GM13976 (cell line): ENCODE measurements around the gene RAD51B.

Experiments used
- DNase-seq: peaks from one replicate; pipeline ENCODE4 v3.0.0; 2012; ENCODE audit warnings: low spot score
- in situ Hi-C: fragments of 300-500 bp; cut with MboI; formaldehyde crosslinking; loops from one replicate; pipeline ENCODE4 v1.12.0; 2022; ENCODE audit warnings: low sequenced_read_pairs, mixed read lengths, inconsistent platforms; ENCODE audit not compliant: unreplicated experiment
- TF ChIP-seq, protein P1 (sequence below): IDR thresholded peaks from 2 replicates; pipeline ENCODE4 v1.5.1; 2012; ENCODE audit warnings: borderline replicate concordance, mild to moderate bottlenecking; ENCODE audit not compliant: insufficient read depth; ENCODE audit errors: extremely low read depth, missing control alignments, control extremely low read depth

The RAD51B gene

DNA sequence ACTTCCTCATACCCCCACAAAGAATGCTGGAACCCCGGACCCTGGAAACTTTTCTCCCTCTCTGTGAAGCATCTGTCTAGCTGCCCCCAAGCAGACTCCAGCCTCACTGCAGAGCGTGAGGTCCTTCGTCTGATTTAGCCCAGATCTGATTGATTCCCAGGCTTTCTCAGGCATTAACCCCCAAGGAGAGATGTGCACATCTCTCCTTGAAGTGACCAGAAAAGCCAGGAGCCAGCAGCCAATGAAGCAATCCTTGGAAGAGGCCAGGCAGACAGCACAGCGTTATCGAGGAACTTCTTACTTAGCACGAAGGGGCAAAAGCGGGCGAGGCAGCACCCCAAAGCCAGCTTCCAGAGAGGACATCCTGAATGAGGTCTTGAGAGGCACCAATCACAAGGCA is 872.6 kb downstream of the RAD51B start:
- TF ChIP-seq, protein P1, sequence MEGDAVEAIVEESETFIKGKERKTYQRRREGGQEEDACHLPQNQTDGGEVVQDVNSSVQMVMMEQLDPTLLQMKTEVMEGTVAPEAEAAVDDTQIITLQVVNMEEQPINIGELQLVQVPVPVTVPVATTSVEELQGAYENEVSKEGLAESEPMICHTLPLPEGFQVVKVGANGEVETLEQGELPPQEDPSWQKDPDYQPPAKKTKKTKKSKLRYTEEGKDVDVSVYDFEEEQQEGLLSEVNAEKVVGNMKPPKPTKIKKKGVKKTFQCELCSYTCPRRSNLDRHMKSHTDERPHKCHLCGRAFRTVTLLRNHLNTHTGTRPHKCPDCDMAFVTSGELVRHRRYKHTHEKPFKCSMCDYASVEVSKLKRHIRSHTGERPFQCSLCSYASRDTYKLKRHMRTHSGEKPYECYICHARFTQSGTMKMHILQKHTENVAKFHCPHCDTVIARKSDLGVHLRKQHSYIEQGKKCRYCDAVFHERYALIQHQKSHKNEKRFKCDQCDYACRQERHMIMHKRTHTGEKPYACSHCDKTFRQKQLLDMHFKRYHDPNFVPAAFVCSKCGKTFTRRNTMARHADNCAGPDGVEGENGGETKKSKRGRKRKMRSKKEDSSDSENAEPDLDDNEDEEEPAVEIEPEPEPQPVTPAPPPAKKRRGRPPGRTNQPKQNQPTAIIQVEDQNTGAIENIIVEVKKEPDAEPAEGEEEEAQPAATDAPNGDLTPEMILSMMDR, result no peak
- in situ Hi-C loops, result no loop called here
- no peak for DNase-seq

DNA sequence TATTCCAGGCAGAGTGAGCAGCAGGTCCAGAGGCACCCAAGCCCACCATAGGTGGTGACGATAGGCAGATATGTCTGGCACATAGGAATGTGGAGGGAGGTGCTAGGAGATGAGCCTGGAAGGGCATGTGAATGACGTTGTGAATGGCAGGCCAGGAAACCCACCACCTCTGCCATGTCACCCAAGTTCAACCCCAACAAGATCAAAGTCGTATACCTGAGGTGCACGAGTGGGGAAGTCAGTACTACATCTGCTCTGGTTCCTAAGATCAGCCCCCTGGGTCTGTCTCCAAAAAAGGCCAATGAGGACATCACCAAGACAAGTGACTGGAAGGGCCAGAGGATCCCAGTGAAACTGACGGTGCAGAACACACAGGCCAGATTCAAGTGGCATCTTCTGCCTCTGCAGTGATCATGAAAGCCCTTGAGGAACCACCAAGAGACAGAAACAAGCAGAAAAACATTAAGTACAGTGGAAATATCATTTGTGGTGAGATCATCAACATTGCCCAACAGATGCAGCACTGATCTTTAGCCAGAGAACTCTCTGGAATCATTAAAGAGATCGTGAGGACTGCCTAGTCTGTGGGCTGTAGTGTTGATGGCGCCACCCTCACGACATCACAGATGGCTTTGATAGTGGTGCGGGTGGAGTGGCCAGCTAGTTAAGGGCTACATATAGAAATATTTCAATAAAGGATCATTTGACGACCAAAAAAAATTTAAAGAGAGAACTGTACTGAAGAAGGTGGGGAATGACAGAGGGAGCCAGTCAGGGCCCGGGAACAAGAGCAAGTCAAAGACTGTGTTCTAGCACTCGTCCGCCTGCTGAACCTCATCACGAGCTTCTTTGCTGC is 873.6 kb downstream of the RAD51B start:
- TF ChIP-seq, protein P1, result no peak
- in situ Hi-C loops, result no loop called here
- no peak for DNase-seq

DNA sequence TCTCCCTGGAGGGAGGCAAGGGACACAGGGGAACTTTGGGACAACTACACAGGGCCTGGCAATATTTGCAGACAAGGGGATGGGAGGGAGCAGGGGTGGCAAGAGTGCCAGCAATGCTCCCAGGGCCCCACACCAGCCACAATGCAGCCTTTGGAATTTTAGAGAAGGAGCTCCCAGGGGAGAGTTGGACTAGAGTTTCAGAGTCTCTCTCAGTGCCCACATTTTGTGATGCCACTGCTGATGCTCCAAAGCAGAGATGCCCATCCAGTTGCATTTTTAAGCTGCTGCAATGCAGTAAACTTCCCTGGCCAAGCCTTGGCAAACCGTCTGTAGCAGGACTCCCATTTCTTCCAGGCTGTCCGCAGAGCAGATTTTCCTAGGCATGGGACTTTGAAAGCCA is 874.3 kb downstream of the RAD51B start:
- DNase-seq, result no peak
- in situ Hi-C loops, result no loop called here

DNA sequence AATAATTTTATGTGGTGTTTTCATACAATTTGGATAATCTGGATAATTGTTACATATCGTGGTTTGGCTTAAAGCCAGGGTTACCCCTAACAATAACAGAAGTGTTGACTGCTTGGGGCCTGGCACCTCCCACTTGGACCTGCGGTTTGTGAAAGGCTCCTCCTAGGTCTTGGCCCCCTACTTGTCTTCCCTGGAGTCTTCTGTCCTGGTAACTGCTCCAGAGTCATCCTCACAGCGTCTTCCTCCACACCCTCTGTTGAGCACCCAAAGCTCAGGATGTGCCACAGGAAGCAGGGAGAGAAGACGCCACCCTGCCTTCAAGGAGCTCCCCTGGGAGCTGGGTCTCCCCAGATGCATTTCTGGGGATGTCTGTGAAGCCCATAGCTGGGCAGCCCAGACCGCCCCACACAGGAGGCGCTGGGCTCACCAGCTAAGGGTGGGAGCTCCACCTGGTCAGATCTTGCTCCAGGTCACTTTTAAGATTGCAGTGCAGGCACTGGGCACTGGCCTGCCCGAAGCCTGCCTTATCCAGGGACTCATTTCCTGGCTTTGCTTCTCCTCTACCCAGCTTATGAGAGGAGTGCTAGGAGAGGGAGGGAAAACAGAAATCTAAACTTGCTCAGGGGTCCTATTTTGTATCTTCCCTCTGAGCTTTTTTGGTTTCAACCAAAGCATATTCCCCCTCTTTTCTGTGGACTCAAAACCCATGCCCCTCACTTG is 875.1 kb downstream of the RAD51B start:
- in situ Hi-C loops, result no loop called here
- TF ChIP-seq, protein P1, result no peak
- no peak for DNase-seq

More for the DNA sequence above, 874.3 kb downstream of the RAD51B start:
- TF ChIP-seq, protein P1, result no peak

DNA sequence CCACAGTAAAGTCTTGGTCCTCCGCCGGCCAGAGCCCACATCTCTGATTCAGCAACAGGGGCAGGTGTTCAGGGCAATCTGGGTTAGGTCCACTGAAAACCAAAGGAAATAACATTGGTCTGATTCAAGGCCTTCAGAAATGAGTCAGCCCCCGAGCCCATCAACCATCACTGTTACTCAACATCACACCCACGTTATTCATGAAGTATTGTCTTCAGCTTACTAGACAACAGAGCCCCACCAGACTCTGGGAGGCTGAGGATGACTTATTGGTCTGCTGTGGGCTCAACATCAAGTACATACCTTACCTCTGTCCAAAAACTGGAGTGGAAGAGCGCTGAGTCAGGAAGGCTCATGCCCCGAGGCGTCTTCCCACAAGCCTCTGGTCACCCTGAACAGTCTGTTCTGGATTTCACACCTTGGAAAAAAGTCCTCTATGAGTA is 875.8 kb downstream of the RAD51B start:
- TF ChIP-seq, protein P1, result no peak
- in situ Hi-C loops, result no loop called here
- peak; percentile 90 for DNase-seq

DNA sequence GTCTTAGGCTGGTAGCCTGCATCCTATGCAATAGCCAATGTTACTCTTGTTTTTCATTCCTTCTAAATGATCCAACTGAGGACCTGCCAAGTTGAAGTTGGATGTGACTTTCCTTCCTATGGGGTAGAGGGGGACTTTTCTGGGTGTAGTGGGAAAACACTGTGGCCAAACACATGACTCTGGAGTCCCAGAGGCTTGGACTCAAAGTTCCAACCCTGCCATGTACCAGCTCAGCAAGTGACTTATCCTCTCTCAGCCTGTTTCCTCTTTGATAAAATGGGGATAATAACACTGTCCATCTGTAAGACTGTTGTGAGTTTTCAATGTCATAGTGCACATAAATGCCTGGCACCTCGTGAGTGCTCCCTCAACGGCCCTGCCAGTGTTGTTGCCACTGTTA is 876.3 kb downstream of the RAD51B start:
- no peak for DNase-seq
- in situ Hi-C loops, result no loop called here
- TF ChIP-seq, protein P1, result no peak
